Erythroblast (primary cell): Measurements from ENCODE around the gene PDE4C.
A peak's percentile ranks its signal among the peaks of the same experiment; 100 is the strongest.

Experiments
- DNase-seq, 2 experiments: peaks; one replicate each; lab custom pipeline; 2025; lab: John Stamatoyannopoulos, UW
- GATA1 ChIP-seq: IDR thresholded peaks from 2 replicates; pipeline ENCODE4 v1.6.1; 2011; ENCODE audit warnings: low read depth, mild to moderate bottlenecking, control low read depth, low read length, moderate library complexity
- POLR2A ChIP-seq: IDR thresholded peaks from 2 replicates; pipeline ENCODE4 v1.6.1; 2011; ENCODE audit warnings: mild to moderate bottlenecking, low read length

Gene PDE4C

GRCh38 chr19:18194181-18194530, 32.1 kb downstream of the PDE4C start:
- TF ChIP-seq GATA1 (no peak), POLR2A (no peak)
- no peak for DNase-seq

- TF ChIP-seq GATA1 (no peak), POLR2A (peak; percentile 50)
- peak in 1 of 2 experiments; percentile 53 for DNase-seq
These were observed 32.7 kb downstream of the PDE4C start for GRCh38 chr19:18193388-18194180.

GRCh38 chr19:18192673-18193387, 33.4 kb downstream of the PDE4C start, which contains the start of gene MPV17L2:
Gene MPV17L2 (plus strand): TSS chr19:18193218. CDS start chr19:18193282, 64 bp downstream.
- TF ChIP-seq GATA1 (no peak), POLR2A (peak; percentile 69)
- peak; percentile 100 for DNase-seq

GRCh38 chr19:18191640-18192062, 34.6 kb downstream of the PDE4C start:
- TF ChIP-seq GATA1, result no peak
- no peak for TF ChIP-seq POLR2A
- no peak for DNase-seq

- no peak for DNase-seq
- TF ChIP-seq POLR2A (no peak), GATA1 (no peak)
These were observed 36.0 kb downstream of the PDE4C start for GRCh38 chr19:18190278-18190677.

- no peak for TF ChIP-seq POLR2A
- no peak for TF ChIP-seq GATA1
- no peak for DNase-seq
These were observed 40.7 kb downstream of the PDE4C start for GRCh38 chr19:18185538-18185937.

GRCh38 chr19:18183529-18183928, 42.7 kb downstream of the PDE4C start:
- no peak for DNase-seq
- TF ChIP-seq POLR2A, result no peak
- TF ChIP-seq GATA1, result no peak

- no peak for DNase-seq
- no peak for TF ChIP-seq GATA1
- no peak for TF ChIP-seq POLR2A
These were observed 46.3 kb downstream of the PDE4C start for GRCh38 chr19:18179957-18180356.

- no peak for TF ChIP-seq POLR2A
- TF ChIP-seq GATA1, result no peak
- peak; percentile 79 to 89 for DNase-seq
These were observed 49.6 kb downstream of the PDE4C start for GRCh38 chr19:18176367-18177310.

GRCh38 chr19:18174983-18175382, 51.3 kb downstream of the PDE4C start:
- no peak for TF ChIP-seq POLR2A
- TF ChIP-seq GATA1, result no peak
- DNase-seq, result no peak
